Fibroblast of pulmonary artery (primary cell): Measurements from ENCODE around the gene AKAP13.

ENCODE experiments used
- DNase-seq: peaks from one replicate; pipeline ENCODE4 v3.0.0-alpha.2; 2010; ENCODE audit warnings: low read depth
- H3K4me3 ChIP-seq: replicated peaks from 2 replicates; pipeline ENCODE4 v1.5.1; 2011; ENCODE audit warnings: low read depth, mild to moderate bottlenecking, control low read depth, low read length, moderate library complexity
- TF ChIP-seq, protein P1 (sequence below): IDR thresholded peaks from 2 replicates; pipeline ENCODE4 v1.5.1; 2011; ENCODE audit warnings: mild to moderate bottlenecking, control low read depth, low read length, inconsistent platforms; ENCODE audit errors: missing control alignments

Gene AKAP13

DNA sequence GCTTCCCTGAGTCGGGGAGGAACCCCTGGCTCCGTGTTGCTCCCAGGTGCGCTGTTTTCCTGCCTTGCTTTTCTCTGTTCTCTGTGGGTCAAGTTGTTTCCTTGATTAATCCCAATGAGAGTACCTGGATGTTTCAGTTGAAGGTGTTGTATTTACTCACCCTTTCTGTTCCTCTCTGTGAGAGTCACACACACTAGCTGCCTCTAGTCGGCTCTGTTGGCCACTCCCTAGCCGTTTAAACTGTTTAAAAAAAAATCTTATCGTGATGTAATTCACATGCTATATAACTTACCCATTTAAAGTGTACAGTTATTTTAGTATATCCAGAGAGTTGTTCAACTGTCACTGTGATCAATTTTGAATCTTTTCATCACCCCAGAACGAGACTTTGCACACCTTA, 74.0 kb downstream of the AKAP13 start:
- no peak overlapping the region for H3K4me3 ChIP-seq
- DNase-seq: no peak
- TF ChIP-seq, protein P1, sequence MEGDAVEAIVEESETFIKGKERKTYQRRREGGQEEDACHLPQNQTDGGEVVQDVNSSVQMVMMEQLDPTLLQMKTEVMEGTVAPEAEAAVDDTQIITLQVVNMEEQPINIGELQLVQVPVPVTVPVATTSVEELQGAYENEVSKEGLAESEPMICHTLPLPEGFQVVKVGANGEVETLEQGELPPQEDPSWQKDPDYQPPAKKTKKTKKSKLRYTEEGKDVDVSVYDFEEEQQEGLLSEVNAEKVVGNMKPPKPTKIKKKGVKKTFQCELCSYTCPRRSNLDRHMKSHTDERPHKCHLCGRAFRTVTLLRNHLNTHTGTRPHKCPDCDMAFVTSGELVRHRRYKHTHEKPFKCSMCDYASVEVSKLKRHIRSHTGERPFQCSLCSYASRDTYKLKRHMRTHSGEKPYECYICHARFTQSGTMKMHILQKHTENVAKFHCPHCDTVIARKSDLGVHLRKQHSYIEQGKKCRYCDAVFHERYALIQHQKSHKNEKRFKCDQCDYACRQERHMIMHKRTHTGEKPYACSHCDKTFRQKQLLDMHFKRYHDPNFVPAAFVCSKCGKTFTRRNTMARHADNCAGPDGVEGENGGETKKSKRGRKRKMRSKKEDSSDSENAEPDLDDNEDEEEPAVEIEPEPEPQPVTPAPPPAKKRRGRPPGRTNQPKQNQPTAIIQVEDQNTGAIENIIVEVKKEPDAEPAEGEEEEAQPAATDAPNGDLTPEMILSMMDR: no peak

DNA sequence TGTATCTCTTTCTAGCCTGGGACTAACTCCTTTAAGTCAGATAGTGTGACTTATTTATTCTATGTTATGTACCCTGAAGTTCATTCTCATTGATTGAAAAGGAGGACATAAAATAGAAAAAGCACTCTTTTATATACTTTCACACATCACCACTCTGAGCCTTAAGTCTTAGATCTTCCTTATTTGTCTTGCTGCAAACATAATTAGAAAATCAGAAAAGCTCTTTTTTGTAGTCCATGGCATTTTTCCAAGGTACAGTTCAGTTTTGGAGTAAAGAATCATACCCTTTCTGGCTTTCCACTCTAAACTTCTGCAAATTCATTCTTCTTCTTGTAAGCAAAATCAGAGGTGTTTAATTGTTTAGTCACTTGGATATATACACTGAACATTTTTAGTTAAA, 75.5 kb downstream of the AKAP13 start:
- DNase-seq: no peak
- TF ChIP-seq, protein P1: no peak
- H3K4me3 ChIP-seq: no peak overlapping the region

DNA sequence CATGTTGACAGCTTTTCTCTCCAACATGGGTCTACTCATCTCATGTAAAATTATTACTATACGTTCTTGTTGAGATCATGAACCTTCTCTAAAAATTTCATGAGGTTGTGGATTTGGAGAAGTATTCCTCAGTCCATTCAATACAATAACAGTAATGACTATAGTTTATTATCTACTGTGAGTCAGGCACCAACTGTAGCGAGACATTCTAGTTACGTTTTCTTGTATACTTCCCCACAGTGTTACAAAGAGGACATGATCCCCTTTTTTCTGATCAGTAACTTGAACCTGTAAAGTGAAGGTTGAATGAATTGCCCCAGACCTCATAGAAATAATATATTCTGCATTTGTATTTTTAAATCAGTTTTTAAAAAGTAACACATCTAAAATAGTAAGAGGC, 76.4 kb downstream of the AKAP13 start:
- H3K4me3 ChIP-seq: no peak overlapping the region

DNA sequence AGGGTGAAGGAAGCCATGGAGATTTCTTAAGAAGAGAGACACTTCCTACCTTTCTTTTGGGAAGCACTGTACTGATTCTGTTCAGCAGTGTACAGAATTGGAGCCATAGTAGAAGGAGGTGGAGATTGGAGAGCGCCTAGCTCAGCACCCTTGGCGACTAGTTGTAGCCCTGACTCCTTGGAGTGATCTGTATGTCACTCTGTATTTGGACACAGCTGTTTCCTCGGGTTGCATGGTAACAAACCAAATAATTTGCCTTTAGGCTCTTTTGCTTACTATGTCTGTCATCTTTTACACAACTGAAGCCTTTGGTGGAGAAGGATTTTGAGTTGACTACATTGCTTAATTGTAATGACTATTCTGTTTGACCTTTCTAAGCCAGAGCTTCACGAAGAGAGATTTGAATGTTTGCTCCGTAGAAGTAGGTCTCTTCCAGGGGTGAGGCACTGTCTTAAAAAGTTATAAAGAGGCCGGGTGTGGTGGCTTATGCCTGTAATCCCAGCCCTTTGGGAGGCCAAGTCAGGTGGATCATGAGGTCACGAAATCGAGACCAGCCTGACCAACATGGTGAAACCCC, 77.1 kb downstream of the AKAP13 start:
- no peak for DNase-seq
- H3K4me3 ChIP-seq: no peak overlapping the region
- TF ChIP-seq, protein P1: no peak

More for the DNA sequence above, 76.4 kb downstream of the AKAP13 start:
- TF ChIP-seq, protein P1: no peak
- DNase-seq: no peak

DNA sequence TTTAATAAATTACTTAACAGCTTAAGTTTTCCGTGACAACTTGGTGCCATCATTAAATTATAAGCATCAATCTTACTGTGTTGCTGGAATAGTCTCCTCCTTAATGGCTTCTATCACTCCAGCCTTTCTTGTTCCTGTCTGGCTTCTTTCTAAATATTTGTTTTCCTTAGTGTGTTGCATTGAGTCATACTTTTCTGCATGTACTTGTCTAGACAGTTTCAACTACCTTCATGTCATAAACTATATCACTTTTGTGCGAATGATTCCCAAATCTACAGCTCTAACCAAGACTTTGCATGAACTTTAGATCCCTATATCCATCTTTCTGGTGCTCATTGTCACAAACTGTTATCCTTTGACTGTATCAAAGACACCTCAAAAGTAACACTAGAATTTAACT, 78.4 kb downstream of the AKAP13 start:
- no peak for DNase-seq
- TF ChIP-seq, protein P1: no peak
- H3K4me3 ChIP-seq: no peak overlapping the region

DNA sequence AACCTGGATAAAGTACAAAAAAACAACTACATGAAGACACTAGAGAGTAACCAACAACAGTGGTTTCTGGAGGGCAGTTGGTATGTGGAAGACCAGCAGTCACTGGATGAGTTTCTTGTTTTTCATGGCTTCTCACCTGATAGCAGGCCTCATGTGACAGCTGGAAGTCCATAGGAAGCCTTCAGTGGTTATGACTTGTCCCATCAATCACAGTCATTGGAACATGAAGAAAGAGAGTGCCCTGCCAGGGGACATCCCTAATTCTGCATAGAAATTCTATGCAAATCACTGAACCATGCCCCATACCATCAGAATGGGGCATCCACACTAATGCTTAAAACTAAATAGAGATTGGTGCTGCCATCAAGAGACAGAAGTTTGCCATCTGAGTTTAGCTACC, 81.6 kb downstream of the AKAP13 start:
- TF ChIP-seq, protein P1: no peak
- DNase-seq: no peak
- H3K4me3 ChIP-seq: no peak overlapping the region

DNA sequence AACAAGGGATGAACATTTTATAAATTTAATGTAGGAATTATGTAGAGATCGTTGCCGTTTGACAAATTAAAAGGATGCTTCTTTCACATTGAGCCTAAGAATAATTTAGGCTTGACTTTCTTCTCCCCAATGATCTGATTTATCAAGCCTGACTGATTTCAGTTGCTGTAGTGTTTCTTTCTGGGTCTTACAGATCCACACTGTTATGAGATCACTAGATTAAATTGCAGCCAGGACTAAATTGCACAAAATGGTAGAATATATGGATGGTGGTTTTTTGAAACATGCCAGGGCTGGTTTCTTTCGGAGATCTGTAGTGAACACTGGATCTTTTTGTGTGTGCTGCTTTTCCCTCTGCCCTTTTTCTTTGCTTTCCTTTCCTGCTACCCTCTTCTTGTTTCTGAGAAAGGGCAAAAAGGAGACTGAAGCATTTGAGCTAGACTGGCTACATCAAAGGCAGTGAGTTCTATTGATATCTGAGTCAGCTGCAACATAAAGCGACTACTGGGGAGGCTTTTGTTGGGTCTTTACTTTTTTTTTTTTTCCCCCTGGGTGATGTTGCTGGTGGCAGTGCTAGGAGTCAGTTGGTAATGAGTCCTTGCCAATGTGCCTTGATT, 83.0 kb downstream of the AKAP13 start:
- H3K4me3 ChIP-seq: no peak overlapping the region
- TF ChIP-seq, protein P1: no peak
- no peak for DNase-seq
